Mammary epithelial cell (primary cell): ENCODE results near the gene KRTAP5-2.
"Not testable (repeated sequence)": the region's sequence is repeated elsewhere in the genome, so short reads cannot be mapped to it uniquely, and the experiment has no call there.

Experiments
- CTCF ChIP-seq, 2 donors: IDR thresholded peaks in 1 of 2; conservative IDR thresholded peaks in 1 of 2; 2 replicates each; pipeline ENCODE4 v1.5.1; 2011 to 2012; ENCODE audit warnings: inconsistent platforms in 2 of 2, low read length in 2 of 2, mild to moderate bottlenecking in 2 of 2, control low read depth in 1 of 2, low read depth in 1 of 2; ENCODE audit not compliant: insufficient read depth in 1 of 2; ENCODE audit errors: extremely low read depth in 1 of 2
- EZH2 ChIP-seq: IDR thresholded peaks from 2 replicates; pipeline ENCODE4 v1.6.1; 2012; ENCODE audit warnings: low read length, inconsistent platforms, borderline replicate concordance

GRCh38 chr11:1595994-1596575 is 2.0 kb downstream of the KRTAP5-2 start:
- not testable (repeated sequence) for TF ChIP-seq CTCF (conservative IDR thresholded peaks at IDR 0.05 in 1 of 2, IDR thresholded peaks at IDR 0.05 in 1 of 2; ENCODE audit: extremely low read depth in 1 of 2, insufficient read depth in 1 of 2, low read depth in 1 of 2, low read length in 2 of 2); EZH2
